ENCODE data around the gene CREBL2. TPM values are rescaled to one million over a fixed set of nuclear protein-coding genes. Genes with fewer than 3 reads are reported as not detected.

CREBL2 gene
- total and polyA plus RNA-seq, 4 donors: 18.3 to 50.5 (median 27.6) TPM

DNA sequence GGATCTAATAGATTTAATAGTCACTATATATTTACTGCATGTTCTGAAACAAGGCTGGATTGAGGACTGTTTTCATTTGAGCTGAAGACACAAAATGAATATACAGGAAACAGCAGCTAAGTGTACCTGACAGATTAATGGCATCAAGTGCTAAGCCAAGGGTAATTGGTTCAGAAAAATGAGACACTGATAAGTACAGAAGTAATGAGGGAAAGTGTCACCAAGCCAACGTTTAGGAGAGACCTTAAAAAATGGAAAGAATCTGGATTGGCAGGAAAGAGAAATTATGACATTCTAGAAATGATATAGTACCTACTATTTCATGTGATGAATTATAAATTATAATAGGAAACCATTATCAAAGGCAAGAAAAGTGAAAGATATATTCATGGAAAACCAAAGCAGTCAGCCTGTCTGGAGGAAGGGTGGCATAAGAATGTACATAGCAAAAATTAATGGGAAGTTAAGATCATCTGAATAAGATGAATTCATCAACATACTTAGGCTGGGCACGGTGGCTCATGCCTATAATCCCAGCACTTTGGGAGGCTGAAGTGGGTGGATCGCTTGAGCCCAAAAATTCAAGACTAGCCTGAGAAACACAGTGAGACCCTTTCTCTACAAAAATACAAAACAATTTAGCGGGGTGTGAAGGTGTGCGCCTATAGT lies 28.0 kb upstream of the CREBL2 start:
- DNase-seq: no peak
- no peak for ATAC-seq (ENCODE audit: insufficient read depth, low FRiP score)
- H3K27ac ChIP-seq (ENCODE audit: low read depth in 1 of 2, low read length in 1 of 2): no peak overlapping the region
- H3K4me1 ChIP-seq (ENCODE audit: control insufficient read depth in 5 of 5, insufficient read depth in 5 of 5, low read length in 5 of 5): no peaks in the 10 kb centered on the region
- no peaks in the 10 kb centered on the region for H3K27me3 ChIP-seq (ENCODE audit: control insufficient read depth in 3 of 3, insufficient read depth in 3 of 3, low read length in 2 of 3)
- H3K9me3 ChIP-seq (ENCODE audit: control insufficient read depth in 4 of 4, insufficient read depth in 3 of 4, low read length in 3 of 4): no peaks in the 10 kb centered on the region
- no peak overlapping the region for H3K9ac ChIP-seq (ENCODE audit: insufficient read depth in 1 of 2, low read length in 2 of 2)
- no peaks in the 10 kb centered on the region for H3K36me3 ChIP-seq (ENCODE audit: control insufficient read depth in 4 of 4, insufficient read depth in 4 of 4, low read length in 4 of 4)
- no peak overlapping the region for H3K4me3 ChIP-seq
- WGBS, 2 donors: 77 to 86% methylated on average over 5 of the region's 5 CpGs
- no peak for TF ChIP-seq CTCF (IDR thresholded peaks at IDR 0.05; ENCODE audit: control extremely low read depth, extremely low read depth)

GRCh38 chr12:12585115-12585863 lies 26.4 kb upstream of the CREBL2 start:
- no peaks in the 10 kb centered on the region for H3K9me3 ChIP-seq (ENCODE audit: control insufficient read depth in 4 of 4, insufficient read depth in 3 of 4, low read length in 3 of 4)
- ATAC-seq (ENCODE audit: insufficient read depth, low FRiP score) (no peak), DNase-seq (no peak)
- H3K36me3 ChIP-seq (ENCODE audit: control insufficient read depth in 4 of 4, insufficient read depth in 4 of 4, low read length in 4 of 4): no peaks in the 10 kb centered on the region
- no peaks in the 10 kb centered on the region for H3K4me1 ChIP-seq (ENCODE audit: control insufficient read depth in 5 of 5, insufficient read depth in 5 of 5, low read length in 5 of 5)
- H3K27me3 ChIP-seq (ENCODE audit: control insufficient read depth in 3 of 3, insufficient read depth in 3 of 3, low read length in 2 of 3): peaks cover 0 to 3% (median 0%) of the 10 kb centered on the region in 3 donors
- TF ChIP-seq CTCF (IDR thresholded peaks at IDR 0.05; ENCODE audit: control extremely low read depth, extremely low read depth): no peak
- H3K9ac ChIP-seq (ENCODE audit: insufficient read depth in 1 of 2, low read length in 2 of 2): no peak overlapping the region
- no peak overlapping the region for H3K4me3 ChIP-seq
- 79 to 85% methylated on average over 2 of the region's 2 CpGs for WGBS, 2 donors
- H3K27ac ChIP-seq (ENCODE audit: low read depth in 1 of 2, low read length in 1 of 2): no peak overlapping the region

- H3K4me1 ChIP-seq (ENCODE audit: control insufficient read depth in 5 of 5, insufficient read depth in 5 of 5, low read length in 5 of 5): no peaks in the 10 kb centered on the region
- H3K36me3 ChIP-seq (ENCODE audit: control insufficient read depth in 4 of 4, insufficient read depth in 4 of 4, low read length in 4 of 4): no peaks in the 10 kb centered on the region
- no peak for TF ChIP-seq CTCF (IDR thresholded peaks at IDR 0.05; ENCODE audit: control extremely low read depth, extremely low read depth)
- WGBS, 2 donors: 79 to 89% methylated on average over 8 of the region's 8 CpGs
- ATAC-seq (ENCODE audit: insufficient read depth, low FRiP score): no peak
- no peak overlapping the region for H3K27ac ChIP-seq (ENCODE audit: low read depth in 1 of 2, low read length in 1 of 2)
- DNase-seq: peak in 1 of 3 donors; percentile 42
- no peak overlapping the region for H3K9ac ChIP-seq (ENCODE audit: insufficient read depth in 1 of 2, low read length in 2 of 2)
- no peaks in the 10 kb centered on the region for H3K9me3 ChIP-seq (ENCODE audit: control insufficient read depth in 4 of 4, insufficient read depth in 3 of 4, low read length in 3 of 4)
- no peak overlapping the region for H3K4me3 ChIP-seq
- peaks cover 0 to 3% (median 0%) of the 10 kb centered on the region in 3 donors for H3K27me3 ChIP-seq (ENCODE audit: control insufficient read depth in 3 of 3, insufficient read depth in 3 of 3, low read length in 2 of 3)
These were observed 24.6 kb upstream of the CREBL2 start for GRCh38 chr12:12586879-12587675.
